Endothelial cell (in vitro differentiated cells): ENCODE results near the gene NOP16. TPM values are rescaled to one million over a fixed set of nuclear protein-coding genes. Genes with fewer than 3 reads are reported as not detected.

ENCODE experiments used
- DNase-seq: peaks from one replicate; pipeline ENCODE4 v3.0.0; 2021; ENCODE audit warnings: low spot score
- H3K27ac Mint-ChIP-seq: one replicate; pipeline ENCODE4 v1.8.0; 2021; ENCODE audit warnings: mixed read lengths, inconsistent platforms; ENCODE audit not compliant: unreplicated experiment
- H3K27me3 Mint-ChIP-seq: one replicate; pipeline ENCODE4 v1.8.0; 2021; ENCODE audit warnings: mild to moderate bottlenecking, moderate library complexity, mixed read lengths, inconsistent platforms; ENCODE audit not compliant: unreplicated experiment
- H3K36me3 Mint-ChIP-seq: one replicate; pipeline ENCODE4 v1.8.0; 2021; ENCODE audit warnings: mild to moderate bottlenecking, low read depth, mixed read lengths, inconsistent platforms; ENCODE audit not compliant: unreplicated experiment
- H3K4me1 Mint-ChIP-seq: one replicate; pipeline ENCODE4 v1.8.0; 2021; ENCODE audit warnings: mild to moderate bottlenecking, mixed read lengths, inconsistent platforms; ENCODE audit not compliant: unreplicated experiment
- H3K4me3 Mint-ChIP-seq: one replicate; pipeline ENCODE4 v1.8.0; 2021; ENCODE audit warnings: mild to moderate bottlenecking, mixed read lengths, inconsistent platforms; ENCODE audit not compliant: unreplicated experiment
- H3K9me3 Mint-ChIP-seq: one replicate; pipeline ENCODE4 v1.8.0; 2021; ENCODE audit warnings: mixed read lengths, inconsistent platforms; ENCODE audit not compliant: unreplicated experiment
- total RNA-seq: library from RNA; stranded (reverse); fragmentation: NEBNext Ultra II Directional; extraction: Animal tissue kit (Norgen Biotek cat#: 25700); gene quantifications from one replicate; pipeline ENCODE4 v1.2.1, GENCODE V29; 2021; ENCODE audit not compliant: unreplicated experiment
- TF ChIP-seq, protein P1 (sequence below): fragments of 200-600 bp; sonication (generic); IDR thresholded peaks from one replicate; pipeline ENCODE4 v1.5.0; 2021; ENCODE audit warnings: antibody characterized with exemption; ENCODE audit not compliant: unreplicated experiment

Gene NOP16
- total RNA-seq, 1 donor from 2014 or later = 11.9 TPM

DNA sequence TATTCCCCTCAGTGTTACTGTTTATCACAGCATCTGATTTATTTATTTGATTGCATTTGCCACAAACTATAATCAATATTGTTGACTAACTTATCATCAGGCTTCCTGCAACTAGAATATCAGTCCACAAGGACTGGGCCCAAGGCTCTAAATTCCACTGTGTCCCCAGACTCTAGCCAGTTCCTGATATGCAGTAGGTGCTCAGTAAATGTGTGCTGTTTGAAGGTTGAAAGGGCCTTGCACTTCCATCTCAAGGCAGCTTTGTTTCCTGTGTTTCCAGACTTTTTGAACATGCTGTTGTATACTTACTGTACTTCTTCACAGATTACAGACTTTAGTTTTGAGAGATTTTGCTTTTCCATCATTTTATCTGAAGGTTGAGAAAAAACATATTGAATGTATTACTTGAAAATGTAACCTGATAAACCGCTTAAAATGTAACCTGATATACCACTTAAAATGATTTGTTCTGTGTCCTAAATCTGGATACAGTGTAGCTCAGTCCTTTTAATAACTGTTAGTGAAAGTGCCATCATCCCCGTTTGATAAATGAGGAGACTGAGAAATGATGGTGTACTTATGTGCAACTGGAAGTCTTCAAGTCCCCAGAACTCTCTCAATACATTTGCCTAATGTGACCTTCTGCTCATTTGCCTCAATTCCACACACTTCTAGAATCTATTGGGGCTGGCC is 45.5 kb downstream of the NOP16 start:
- no peaks in the 10 kb centered on the region for H3K9me3 Mint-ChIP-seq
- no peak overlapping the region for H3K4me3 Mint-ChIP-seq
- no peaks in the 10 kb centered on the region for H3K4me1 Mint-ChIP-seq
- peaks cover 5% of the 10 kb centered on the region for H3K27me3 Mint-ChIP-seq
- H3K36me3 Mint-ChIP-seq = peaks cover 8% of the 10 kb centered on the region
- no peak overlapping the region for H3K27ac Mint-ChIP-seq
- DNase-seq = no peak
- TF ChIP-seq, protein P1, sequence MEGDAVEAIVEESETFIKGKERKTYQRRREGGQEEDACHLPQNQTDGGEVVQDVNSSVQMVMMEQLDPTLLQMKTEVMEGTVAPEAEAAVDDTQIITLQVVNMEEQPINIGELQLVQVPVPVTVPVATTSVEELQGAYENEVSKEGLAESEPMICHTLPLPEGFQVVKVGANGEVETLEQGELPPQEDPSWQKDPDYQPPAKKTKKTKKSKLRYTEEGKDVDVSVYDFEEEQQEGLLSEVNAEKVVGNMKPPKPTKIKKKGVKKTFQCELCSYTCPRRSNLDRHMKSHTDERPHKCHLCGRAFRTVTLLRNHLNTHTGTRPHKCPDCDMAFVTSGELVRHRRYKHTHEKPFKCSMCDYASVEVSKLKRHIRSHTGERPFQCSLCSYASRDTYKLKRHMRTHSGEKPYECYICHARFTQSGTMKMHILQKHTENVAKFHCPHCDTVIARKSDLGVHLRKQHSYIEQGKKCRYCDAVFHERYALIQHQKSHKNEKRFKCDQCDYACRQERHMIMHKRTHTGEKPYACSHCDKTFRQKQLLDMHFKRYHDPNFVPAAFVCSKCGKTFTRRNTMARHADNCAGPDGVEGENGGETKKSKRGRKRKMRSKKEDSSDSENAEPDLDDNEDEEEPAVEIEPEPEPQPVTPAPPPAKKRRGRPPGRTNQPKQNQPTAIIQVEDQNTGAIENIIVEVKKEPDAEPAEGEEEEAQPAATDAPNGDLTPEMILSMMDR = no peak

DNA sequence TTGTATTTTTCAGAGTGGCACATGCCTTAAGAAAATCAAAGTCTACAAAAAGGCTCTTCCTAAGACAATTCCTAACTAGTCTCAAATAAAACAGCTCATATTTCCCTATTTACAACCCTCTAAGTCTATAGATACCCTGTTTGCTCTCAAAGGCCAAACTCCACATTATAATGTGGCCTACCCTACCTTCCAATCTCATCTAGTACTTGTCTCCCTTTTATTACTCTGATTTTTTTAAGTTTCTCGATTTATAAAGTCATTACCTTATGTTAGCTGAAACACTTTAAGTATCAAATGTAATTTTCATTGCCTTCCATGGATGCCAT is 46.3 kb downstream of the NOP16 start:
- no peaks in the 10 kb centered on the region for H3K4me1 Mint-ChIP-seq
- no peak overlapping the region for H3K27ac Mint-ChIP-seq
- H3K9me3 Mint-ChIP-seq = no peaks in the 10 kb centered on the region
- H3K36me3 Mint-ChIP-seq = peaks cover 4% of the 10 kb centered on the region
- TF ChIP-seq, protein P1 = no peak
- no peak for DNase-seq
- peaks cover 5% of the 10 kb centered on the region for H3K27me3 Mint-ChIP-seq
- no peak overlapping the region for H3K4me3 Mint-ChIP-seq

DNA sequence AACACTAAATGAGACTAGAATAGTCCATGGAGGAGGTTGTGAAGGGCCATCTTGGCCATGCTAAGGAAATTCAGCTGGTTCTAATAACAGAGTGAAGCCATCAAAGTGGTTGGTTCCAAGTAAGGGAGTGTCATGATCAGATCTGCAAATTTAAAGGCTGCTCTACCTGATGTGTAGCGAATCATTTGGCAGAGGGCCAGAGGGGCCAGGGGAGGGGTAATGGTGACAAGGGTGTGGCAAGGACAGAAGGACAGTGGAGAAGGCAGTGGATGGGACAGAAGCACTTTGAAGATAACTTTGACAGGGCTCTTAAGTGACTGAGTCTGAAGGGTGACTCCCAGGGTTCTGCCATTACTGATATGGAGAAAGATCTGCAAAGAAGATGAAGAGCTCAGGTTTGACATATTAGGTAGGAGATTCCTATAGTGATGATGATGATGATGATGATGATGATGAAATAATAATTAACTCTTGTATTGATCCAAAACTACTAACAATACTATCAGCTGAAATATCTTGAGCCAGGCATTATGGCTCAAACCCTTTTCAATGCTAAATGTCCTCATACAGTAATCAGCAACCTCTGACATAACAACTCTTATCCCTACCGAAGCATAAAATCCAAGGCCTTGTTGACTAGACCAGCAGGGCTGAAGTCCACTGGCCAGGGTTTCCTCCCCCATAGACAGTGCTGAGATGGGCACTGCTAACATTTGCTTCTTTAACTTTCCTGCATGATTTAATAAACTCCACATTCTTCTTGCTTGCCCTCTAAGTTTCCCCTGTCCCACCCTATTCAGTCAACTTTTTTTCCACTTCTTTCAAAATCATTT is 46.9 kb downstream of the NOP16 start:
- DNase-seq = no peak
- TF ChIP-seq, protein P1 = no peak
- Mint-ChIP-seq H3K27ac (no peak overlapping the region), H3K27me3 (peaks cover 5% of the 10 kb centered on the region), H3K36me3 (peaks cover 10% of the 10 kb centered on the region), H3K9me3 (no peaks in the 10 kb centered on the region), H3K4me1 (no peaks in the 10 kb centered on the region), H3K4me3 (no peak overlapping the region)

DNA sequence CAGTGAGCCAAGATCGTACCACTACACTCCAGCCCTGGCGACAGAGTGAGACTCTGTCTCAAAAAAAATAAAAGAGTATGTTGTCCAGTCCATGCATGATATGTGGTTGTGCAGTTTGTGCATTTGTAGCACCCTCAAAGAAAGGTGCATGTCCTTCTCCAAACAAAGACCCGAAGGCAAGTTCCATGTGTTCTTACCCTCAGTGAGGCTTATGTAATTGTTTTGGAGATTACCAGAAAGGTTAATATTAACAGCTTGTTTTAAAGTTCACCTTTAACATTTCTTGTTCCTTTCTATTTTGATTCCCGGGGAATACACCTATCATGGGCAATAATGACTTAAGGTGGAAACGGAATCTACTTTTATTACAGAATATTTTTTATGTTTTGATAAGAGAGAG is 49.1 kb downstream of the NOP16 start:
- Mint-ChIP-seq H3K27me3 (peaks cover 5% of the 10 kb centered on the region), H3K27ac (no peak overlapping the region), H3K9me3 (no peaks in the 10 kb centered on the region), H3K4me1 (no peaks in the 10 kb centered on the region), H3K36me3 (peaks cover 13% of the 10 kb centered on the region), H3K4me3 (no peak overlapping the region)
- no peak for DNase-seq
- TF ChIP-seq, protein P1 = no peak

DNA sequence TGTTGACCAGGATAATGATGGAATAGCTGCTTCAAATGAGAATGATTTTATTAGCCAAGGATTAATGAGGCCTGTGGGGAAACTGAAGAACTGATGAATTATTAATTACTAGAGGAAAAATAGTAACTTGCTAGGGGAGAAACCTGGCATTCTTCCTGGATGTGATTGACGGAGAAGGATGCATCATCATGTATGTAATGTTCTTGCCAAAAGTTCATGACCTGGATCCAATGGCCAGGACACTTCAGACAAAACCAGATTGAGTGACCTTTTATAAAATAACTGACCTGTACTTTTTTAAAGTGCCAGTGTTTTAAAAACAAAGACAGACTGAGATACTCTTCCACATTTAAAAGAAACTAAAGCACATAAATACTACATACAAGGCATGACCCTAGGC is 50.5 kb downstream of the NOP16 start:
- Mint-ChIP-seq H3K4me3 (no peak overlapping the region), H3K9me3 (no peaks in the 10 kb centered on the region), H3K27ac (no peak overlapping the region), H3K27me3 (peaks cover 5% of the 10 kb centered on the region), H3K4me1 (no peaks in the 10 kb centered on the region), H3K36me3 (peaks cover 20% of the 10 kb centered on the region)
- TF ChIP-seq, protein P1 = no peak
- no peak for DNase-seq
